ENCODE results near the gene CCDC200. TPM values are rescaled to one million over a fixed set of nuclear protein-coding genes. Genes with fewer than 3 reads are reported as not detected.
"Not testable (repeated sequence)": the region's sequence is repeated elsewhere in the genome, so short reads cannot be mapped to it uniquely, and the experiment has no call there.

The CCDC200 gene
- not detected for total RNA-seq

DNA sequence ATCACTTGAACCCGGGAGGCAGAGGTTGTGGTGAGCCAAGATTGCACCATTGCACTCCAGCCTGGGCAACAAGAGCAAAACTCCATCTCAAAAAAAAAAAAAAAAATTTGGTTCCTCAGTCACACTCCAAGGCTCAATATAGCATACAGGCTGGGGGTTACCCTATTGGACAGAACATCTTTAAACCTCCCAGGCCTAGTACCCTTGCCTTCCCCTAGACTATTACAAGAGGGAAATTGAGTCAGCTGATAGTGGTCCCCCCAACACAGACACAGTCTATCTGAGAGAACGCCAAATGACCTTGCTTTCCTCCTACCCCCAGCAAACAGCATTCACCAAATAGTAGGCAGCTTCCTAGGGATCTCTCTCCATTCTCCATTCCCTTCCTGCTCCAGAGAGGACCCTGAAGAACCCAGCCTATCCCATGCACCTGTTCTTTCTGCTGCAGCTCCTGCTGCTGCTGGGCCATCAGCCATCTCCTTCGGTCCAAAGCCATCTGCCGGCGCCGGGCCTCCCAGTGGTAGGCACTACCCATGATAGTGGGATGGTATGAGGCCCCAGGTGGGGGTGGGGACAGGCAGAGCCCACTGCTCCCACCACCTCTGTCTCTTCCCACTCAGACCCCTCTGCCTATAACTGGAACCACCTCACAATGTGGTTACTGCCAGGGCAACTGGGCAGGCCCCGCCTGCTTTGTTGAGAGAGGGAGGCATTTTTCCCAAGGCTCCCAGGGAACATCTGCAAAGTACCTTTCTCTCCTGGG, at the start of gene CCDC200:
Gene CCDC200, minus strand, starts transcription at position 604 of the 763 bp plus-strand sequence. Its CDS starts 69 bp downstream, at position 535.
- H3K36me3 ChIP-seq; intact Hi-C loops (cut with DNase I; ENCODE audit: low total_unique reads); H3K9me3 ChIP-seq; DNase-seq (ENCODE audit: low spot score in 2 of 2); H3K27ac ChIP-seq; H3K4me1 ChIP-seq; H3K4me3 ChIP-seq; H3K27me3 ChIP-seq: not testable (repeated sequence)

DNA sequence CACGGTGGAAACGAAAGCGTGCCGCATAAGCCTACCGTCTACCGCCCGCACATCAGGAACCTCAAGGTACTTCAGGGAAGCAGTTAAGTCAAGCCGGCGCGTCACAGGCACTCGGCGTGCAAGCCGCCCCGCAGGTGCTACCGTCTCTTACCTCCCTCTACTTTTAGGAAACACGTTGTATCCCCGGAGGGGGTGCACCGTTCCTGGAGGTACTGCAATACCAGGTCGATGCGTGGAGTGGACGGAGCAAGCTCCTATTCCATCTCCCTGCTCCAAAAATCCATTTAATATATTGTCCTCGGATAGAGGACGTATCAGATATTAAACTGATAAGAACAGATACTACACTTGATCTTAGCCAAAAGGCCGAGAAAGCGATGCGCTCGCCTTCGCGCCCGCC, 44.5 kb upstream of the CCDC200 start:
- H3K36me3 ChIP-seq; H3K27me3 ChIP-seq; DNase-seq (ENCODE audit: low spot score in 2 of 2); H3K4me3 ChIP-seq; H3K27ac ChIP-seq; intact Hi-C loops (cut with DNase I; ENCODE audit: low total_unique reads); H3K9me3 ChIP-seq; H3K4me1 ChIP-seq: not testable (repeated sequence)

DNA sequence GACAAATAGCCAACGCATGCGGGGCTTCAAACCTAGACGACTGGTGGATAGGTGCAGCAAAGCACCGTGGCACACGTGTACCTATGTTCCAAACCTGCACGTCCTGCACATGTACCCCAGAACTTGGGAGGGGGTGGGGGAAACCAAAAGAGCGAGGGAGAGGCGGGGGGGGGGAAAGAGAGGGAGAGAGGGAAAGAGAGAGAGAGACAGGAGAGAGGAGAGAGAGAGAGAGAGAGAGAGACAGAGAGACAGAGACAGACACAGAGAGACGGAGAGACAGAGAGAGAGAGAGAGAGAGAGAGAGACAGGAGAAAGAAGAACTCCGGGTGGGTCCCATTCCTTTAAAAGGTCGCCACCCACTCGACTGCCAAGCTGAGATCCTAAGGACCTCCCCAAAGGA, 44.1 kb upstream of the CCDC200 start:
- H3K27me3 ChIP-seq; H3K27ac ChIP-seq; intact Hi-C loops (cut with DNase I; ENCODE audit: low total_unique reads); H3K4me1 ChIP-seq; H3K9me3 ChIP-seq; DNase-seq (ENCODE audit: low spot score in 2 of 2); H3K4me3 ChIP-seq; H3K36me3 ChIP-seq: not testable (repeated sequence)

DNA sequence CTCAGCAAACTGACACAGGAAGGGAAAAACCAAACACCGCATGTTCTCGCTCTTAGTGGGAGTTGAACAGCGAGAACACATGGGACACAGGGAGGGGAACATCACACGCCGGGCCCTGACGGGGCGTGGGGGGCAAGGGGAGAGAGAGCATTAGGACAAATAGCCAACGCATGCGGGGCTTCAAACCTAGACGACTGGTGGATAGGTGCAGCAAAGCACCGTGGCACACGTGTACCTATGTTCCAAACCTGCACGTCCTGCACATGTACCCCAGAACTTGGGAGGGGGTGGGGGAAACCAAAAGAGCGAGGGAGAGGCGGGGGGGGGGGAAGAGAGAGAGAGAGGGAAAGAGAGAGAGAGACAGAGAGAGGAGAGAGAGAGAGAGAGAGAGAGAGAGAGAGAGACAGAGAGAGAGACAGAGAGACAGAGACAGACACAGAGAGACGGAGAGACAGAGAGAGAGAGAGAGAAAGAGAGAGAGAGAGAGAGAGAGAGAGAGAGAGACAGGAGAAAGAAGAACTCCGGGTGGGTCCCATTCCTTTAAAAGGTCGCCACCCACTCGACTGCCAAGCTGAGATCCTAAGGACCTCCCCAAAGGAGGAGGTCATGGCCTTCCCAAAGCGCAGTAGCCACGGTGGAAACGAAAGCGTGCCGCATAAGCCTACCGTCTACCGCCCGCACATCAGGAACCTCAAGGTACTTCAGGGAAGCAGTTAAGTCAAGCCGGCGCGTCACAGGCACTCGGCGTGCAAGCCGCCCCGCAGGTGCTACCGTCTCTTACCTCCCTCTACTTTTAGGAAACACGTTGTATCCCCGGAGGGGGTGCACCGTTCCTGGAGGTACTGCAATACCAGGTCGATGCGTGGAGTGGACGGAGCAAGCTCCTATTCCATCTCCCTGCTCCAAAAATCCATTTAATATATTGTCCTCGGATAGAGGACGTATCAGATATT, 42.4 kb upstream of the CCDC200 start:
- intact Hi-C loops (cut with DNase I; ENCODE audit: low total_unique reads); DNase-seq (ENCODE audit: low spot score in 2 of 2): not testable (repeated sequence)

DNA sequence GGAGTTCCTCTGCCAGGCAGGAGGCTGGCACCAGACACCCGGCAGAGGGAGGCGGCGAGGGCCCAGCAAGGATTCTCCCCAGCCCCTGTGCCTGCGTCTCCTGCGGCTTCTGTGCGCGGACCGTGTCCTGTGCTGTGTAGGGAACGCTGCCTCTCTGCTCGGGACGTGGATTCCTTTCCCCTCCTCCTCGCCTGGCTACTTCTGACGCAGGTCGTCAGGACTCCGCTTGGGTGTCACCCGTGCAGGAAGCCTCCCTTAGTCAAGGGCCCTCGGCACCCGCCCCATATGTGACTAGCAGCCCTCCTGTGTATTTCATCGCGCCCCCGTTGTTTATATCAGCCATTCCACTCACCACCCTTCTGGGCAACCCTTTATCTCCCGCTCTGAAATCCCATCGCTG, 18.0 kb upstream of the CCDC200 start:
- Histone ChIP-seq H3K4me3 (peak overlapping the region; percentile 20 to 56 (median 30)), H3K27ac (peak overlapping the region in 1 of 2 donors; percentile 75)
- H3K9me3 ChIP-seq; H3K27me3 ChIP-seq; H3K36me3 ChIP-seq; intact Hi-C loops (cut with DNase I; ENCODE audit: low total_unique reads); DNase-seq (ENCODE audit: low spot score in 2 of 2); H3K4me1 ChIP-seq: not testable (repeated sequence)

More for the DNA sequence above, 42.4 kb upstream of the CCDC200 start:
- H3K4me3 ChIP-seq, H3K27me3 ChIP-seq, H3K9me3 ChIP-seq, H3K27ac ChIP-seq, H3K4me1 ChIP-seq, H3K36me3 ChIP-seq: not testable (repeated sequence)

DNA sequence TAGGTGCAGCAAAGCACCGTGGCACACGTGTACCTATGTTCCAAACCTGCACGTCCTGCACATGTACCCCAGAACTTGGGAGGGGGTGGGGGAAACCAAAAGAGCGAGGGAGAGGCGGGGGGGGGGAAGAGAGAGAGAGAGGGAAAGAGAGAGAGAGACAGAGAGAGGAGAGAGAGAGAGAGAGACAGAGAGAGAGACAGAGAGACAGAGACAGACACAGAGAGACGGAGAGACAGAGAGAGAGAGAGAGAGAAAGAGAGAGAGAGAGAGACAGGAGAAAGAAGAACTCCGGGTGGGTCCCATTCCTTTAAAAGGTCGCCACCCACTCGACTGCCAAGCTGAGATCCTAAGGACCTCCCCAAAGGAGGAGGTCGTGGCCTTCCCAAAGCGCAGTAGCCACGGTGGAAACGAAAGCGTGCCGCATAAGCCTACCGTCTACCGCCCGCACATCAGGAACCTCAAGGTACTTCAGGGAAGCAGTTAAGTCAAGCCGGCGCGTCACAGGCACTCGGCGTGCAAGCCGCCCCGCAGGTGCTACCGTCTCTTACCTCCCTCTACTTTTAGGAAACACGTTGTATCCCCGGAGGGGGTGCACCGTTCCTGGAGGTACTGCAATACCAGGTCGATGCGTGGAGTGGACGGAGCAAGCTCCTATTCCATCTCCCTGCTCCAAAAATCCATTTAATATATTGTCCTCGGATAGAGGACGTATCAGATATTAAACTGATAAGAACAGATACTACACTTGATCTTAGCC, 12.4 kb upstream of the CCDC200 start:
- H3K9me3 ChIP-seq; H3K36me3 ChIP-seq; H3K27ac ChIP-seq; H3K4me3 ChIP-seq; DNase-seq (ENCODE audit: low spot score in 2 of 2); H3K27me3 ChIP-seq; intact Hi-C loops (cut with DNase I; ENCODE audit: low total_unique reads); H3K4me1 ChIP-seq: not testable (repeated sequence)

DNA sequence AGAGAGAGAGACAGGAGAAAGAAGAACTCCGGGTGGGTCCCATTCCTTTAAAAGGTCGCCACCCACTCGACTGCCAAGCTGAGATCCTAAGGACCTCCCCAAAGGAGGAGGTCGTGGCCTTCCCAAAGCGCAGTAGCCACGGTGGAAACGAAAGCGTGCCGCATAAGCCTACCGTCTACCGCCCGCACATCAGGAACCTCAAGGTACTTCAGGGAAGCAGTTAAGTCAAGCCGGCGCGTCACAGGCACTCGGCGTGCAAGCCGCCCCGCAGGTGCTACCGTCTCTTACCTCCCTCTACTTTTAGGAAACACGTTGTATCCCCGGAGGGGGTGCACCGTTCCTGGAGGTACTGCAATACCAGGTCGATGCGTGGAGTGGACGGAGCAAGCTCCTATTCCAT, 11.2 kb upstream of the CCDC200 start:
- H3K4me3 ChIP-seq; H3K36me3 ChIP-seq; DNase-seq (ENCODE audit: low spot score in 2 of 2); H3K27ac ChIP-seq; H3K27me3 ChIP-seq; H3K9me3 ChIP-seq; intact Hi-C loops (cut with DNase I; ENCODE audit: low total_unique reads); H3K4me1 ChIP-seq: not testable (repeated sequence)

DNA sequence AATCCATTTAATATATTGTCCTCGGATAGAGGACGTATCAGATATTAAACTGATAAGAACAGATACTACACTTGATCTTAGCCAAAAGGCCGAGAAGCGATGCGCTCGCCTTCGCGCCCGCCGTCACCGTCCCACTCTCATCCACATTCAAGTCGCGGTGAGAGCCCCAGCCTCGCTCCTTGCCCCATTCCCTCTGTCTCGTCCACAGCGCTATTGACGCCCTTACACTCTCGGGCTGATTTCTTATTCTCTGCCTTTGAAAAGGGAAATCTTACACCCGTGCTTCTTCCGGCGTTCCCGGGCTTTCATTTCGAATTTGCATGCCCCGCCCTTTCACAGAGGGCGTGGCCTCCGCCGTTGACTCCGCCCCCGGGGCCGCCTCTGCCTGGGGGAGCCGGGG, 5.5 kb upstream of the CCDC200 start, which contains the start of gene RNU2-1:
Gene RNU2-1, minus strand, starts transcription at position 101 of the 400 bp plus-strand sequence.
- DNase-seq (ENCODE audit: low spot score in 2 of 2); H3K9me3 ChIP-seq; H3K36me3 ChIP-seq; H3K4me3 ChIP-seq; intact Hi-C loops (cut with DNase I; ENCODE audit: low total_unique reads); H3K4me1 ChIP-seq; H3K27me3 ChIP-seq; H3K27ac ChIP-seq: not testable (repeated sequence)

DNA sequence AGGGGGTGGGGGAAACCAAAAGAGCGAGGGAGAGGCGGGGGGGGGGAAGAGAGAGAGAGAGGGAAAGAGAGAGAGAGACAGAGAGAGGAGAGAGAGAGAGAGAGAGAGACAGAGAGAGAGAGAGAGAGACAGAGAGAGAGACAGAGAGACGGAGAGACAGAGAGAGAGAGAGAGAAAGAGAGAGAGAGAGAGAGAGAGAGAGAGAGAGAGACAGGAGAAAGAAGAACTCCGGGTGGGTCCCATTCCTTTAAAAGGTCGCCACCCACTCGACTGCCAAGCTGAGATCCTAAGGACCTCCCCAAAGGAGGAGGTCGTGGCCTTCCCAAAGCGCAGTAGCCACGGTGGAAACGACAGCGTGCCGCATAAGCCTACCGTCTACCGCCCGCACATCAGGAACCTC, 4.8 kb upstream of the CCDC200 start:
- H3K4me3 ChIP-seq; DNase-seq (ENCODE audit: low spot score in 2 of 2); H3K27me3 ChIP-seq; H3K9me3 ChIP-seq; intact Hi-C loops (cut with DNase I; ENCODE audit: low total_unique reads); H3K27ac ChIP-seq; H3K4me1 ChIP-seq; H3K36me3 ChIP-seq: not testable (repeated sequence)

DNA sequence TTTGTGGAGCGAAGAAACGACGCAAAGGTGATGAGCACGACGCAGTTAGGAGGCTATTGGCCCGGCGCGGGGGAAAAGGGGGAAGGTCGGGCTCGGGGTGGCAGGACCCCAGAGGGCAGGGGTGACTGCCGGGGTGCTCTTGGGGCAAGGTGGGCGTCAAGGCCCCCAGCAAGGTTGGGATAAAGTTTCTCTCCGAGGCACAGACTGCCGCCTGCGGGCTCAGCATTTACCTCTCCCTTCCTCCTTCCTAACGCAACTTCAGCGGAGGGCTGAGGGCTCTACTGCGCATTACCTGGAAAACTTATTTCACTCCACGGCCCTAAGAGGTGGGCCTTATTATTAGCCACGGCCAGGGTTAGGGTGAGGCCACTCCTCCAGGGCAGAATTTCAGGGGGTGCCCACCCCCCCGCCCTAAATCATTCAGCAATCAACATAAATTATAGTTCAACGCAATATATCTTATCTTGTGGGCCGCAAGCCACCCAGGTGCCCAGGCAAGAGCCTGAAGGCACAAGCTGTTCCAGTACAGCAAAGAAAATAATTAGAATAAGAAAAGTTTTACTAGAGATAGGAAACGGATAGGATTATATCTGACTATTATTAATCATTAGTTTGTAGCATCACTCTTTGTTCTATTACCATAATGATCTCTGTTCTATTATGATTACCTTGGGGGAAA, 3.7 kb upstream of the CCDC200 start:
- H3K4me1 ChIP-seq: not testable (repeated sequence)
- DNase-seq (ENCODE audit: low spot score in 2 of 2): peak; percentile 57 to 65

DNA sequence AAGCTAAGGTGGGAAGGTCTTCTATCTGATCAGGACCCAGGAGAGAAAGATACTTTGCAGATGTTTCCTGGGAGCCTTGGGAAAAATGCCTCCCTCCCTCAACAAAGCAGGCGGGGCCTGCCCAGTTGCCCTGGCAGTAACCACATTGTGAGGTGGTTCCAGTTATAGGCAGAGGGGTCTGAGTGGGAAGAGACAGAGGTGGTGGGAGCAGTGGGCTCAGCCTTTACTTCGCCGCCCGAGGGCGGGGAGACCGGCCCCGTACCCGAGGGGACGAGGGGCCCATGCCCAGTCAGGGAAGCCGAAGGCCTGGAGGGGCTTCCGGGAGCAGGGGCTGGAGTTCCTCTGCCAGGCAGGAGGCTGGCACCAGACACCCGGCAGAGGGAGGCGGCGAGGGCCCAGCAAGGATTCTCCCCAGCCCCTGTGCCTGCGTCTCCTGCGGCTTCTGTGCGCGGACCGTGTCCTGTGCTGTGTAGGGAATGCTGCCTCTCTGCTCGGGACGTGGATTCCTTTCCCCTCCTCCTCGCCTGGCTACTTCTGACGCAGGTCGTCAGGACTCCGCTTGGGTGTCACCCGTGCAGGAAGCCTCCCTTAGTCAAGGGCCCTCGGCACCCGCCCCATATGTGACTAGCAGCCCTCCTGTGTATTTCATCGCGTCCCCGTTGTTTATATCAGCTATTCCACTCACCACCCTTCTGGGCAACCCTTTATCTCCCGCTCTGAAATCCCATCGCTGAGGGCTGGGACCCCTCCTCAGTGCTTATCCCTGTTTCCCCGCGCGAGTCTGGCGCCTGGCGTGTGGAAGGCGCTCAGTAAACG, 3.0 kb upstream of the CCDC200 start:
- DNase-seq (ENCODE audit: low spot score in 2 of 2): peak in 1 of 2 donors; percentile 7
- H3K9me3 ChIP-seq; H3K36me3 ChIP-seq; H3K4me1 ChIP-seq; H3K27me3 ChIP-seq; intact Hi-C loops (cut with DNase I; ENCODE audit: low total_unique reads): not testable (repeated sequence)
- peak overlapping the region; percentile 4 to 80 for H3K27ac ChIP-seq
- peak overlapping the region; percentile 4 to 48 (median 10) for H3K4me3 ChIP-seq

More for the DNA sequence above, 3.7 kb upstream of the CCDC200 start:
- intact Hi-C loops (cut with DNase I; ENCODE audit: low total_unique reads); H3K27me3 ChIP-seq; H3K9me3 ChIP-seq; H3K36me3 ChIP-seq: not testable (repeated sequence)
- peak overlapping the region; percentile 4 to 80 for H3K27ac ChIP-seq
- H3K4me3 ChIP-seq: peak overlapping the region; percentile 4 to 48 (median 10)
